IMR-90 (cell line): ENCODE results near the gene AUTS2. TPM values are rescaled to one million over a fixed set of nuclear protein-coding genes. Genes with fewer than 3 reads are reported as not detected.

Experiments
- ATAC-seq: fragments of 200-7000 bp; cut with Tn5 transposase; 2 replicates; pipeline ENCODE4 v1.9.1; 2020; ENCODE audit warnings: low read depth, mild to moderate bottlenecking, moderate library complexity
- BruUV-seq: library from RNA; stranded (reverse); fragments of 400-500 nt; replicated peaks from 2 replicates; lab custom pipeline; 2021; lab: Mats Ljungman, UMichigan
- CTCF ChIA-PET: fragments of 300-600 bp; formaldehyde crosslinking; extraction: SDS; loops from one replicate; lab custom pipeline; 2021; ENCODE audit warnings: antibody characterized with exemption; lab: Yijun Ruan, JAX
- POLR2A ChIA-PET: fragments of 300-600 bp; sonication (Branson Sonifier 250); formaldehyde crosslinking; loops from one replicate; lab custom pipeline; 2022; ENCODE audit warnings: antibody characterized with exemption; ENCODE audit not compliant: unreplicated experiment; lab: Charles Lee
- DNase-seq: peaks from one replicate; pipeline ENCODE4 v3.0.0; 2013
- H2AFZ ChIP-seq: replicated peaks from 2 replicates; pipeline ENCODE3; 2013; ENCODE audit warnings: low read length, mild to moderate bottlenecking; ENCODE audit not compliant: poor library complexity
- H2AK5ac ChIP-seq: 2 replicates; pipeline ENCODE4 v1.6.1; 2013; ENCODE audit warnings: low read depth, low read length, inconsistent platforms
- H2AK9ac ChIP-seq: replicated peaks from 2 replicates; pipeline ENCODE3; 2013; ENCODE audit warnings: mild to moderate bottlenecking, low read depth, low read length, moderate library complexity; ENCODE audit not compliant: poor library complexity
- H2BK120ac ChIP-seq: 2 replicates; pipeline ENCODE4 v1.6.1; 2013; ENCODE audit warnings: low read depth, low read length, inconsistent platforms
- H2BK15ac ChIP-seq: 3 replicates; pipeline ENCODE4 v1.6.1; 2013; ENCODE audit warnings: low read depth, low read length, inconsistent platforms
- H2BK20ac ChIP-seq: 2 replicates; pipeline ENCODE4 v1.6.1; 2013; ENCODE audit warnings: low read depth, mild to moderate bottlenecking, inconsistent platforms, low read length, moderate library complexity
- H2BK5ac ChIP-seq: 2 replicates; pipeline ENCODE4 v1.6.1; 2013; ENCODE audit warnings: mild to moderate bottlenecking, low read depth, low read length, inconsistent platforms; ENCODE audit not compliant: poor library complexity, severe bottlenecking
- H3K14ac ChIP-seq: replicated peaks from 2 replicates; pipeline ENCODE4 v1.6.1; 2013; ENCODE audit warnings: low read depth, low read length, inconsistent platforms
- H3K18ac ChIP-seq: 2 replicates; pipeline ENCODE4 v1.6.1; 2013; ENCODE audit warnings: low read depth, low read length, control low read depth
- H3K23ac ChIP-seq: 2 replicates; pipeline ENCODE4 v1.6.1; 2013; ENCODE audit warnings: low read depth, low read length, inconsistent platforms
- H3K27ac ChIP-seq: 2 replicates; pipeline ENCODE4 v1.5.1; 2013; ENCODE audit warnings: mild to moderate bottlenecking, control low read depth, low read length; ENCODE audit not compliant: insufficient read depth
- H3K27me3 ChIP-seq: 2 replicates; pipeline ENCODE4 v1.6.1; 2013; ENCODE audit warnings: low read length; ENCODE audit not compliant: control insufficient read depth, insufficient read depth
- H3K36me3 ChIP-seq: 2 replicates; pipeline ENCODE4 v1.6.1; 2013; ENCODE audit warnings: low read length, mixed read lengths; ENCODE audit not compliant: control insufficient read depth, insufficient read depth
- H3K4ac ChIP-seq: 2 replicates; pipeline ENCODE4 v1.6.1; 2013; ENCODE audit warnings: low read depth, low read length, inconsistent platforms
- H3K4me1 ChIP-seq: 2 replicates; pipeline ENCODE4 v1.6.1; 2013; ENCODE audit warnings: low read length, mixed read lengths; ENCODE audit not compliant: control insufficient read depth, insufficient read depth
- H3K4me2 ChIP-seq: 2 replicates; pipeline ENCODE4 v1.6.1; 2013; ENCODE audit warnings: low read depth, mild to moderate bottlenecking, control low read depth, low read length, moderate library complexity
- H3K4me3 ChIP-seq: 2 replicates; pipeline ENCODE4 v1.5.1; 2013; ENCODE audit warnings: low read depth, mild to moderate bottlenecking, control low read depth, low read length, moderate library complexity; ENCODE audit not compliant: insufficient read depth
- H3K56ac ChIP-seq: 2 replicates; pipeline ENCODE4 v1.6.1; 2013; ENCODE audit warnings: low read length, inconsistent platforms; ENCODE audit not compliant: insufficient read depth; ENCODE audit errors: extremely low read depth
- H3K79me1 ChIP-seq, 2 experiments: 2 replicates each; pipeline ENCODE4 v1.6.1; 2013; ENCODE audit warnings: low read length in 2 of 2, inconsistent platforms in 1 of 2, low read depth in 1 of 2
- H3K9ac ChIP-seq: 2 replicates; pipeline ENCODE4 v1.6.1; 2013; ENCODE audit warnings: low read depth, low read length, control low read depth
- H3K9me1 ChIP-seq: 2 replicates; pipeline ENCODE4 v1.6.1; 2013; ENCODE audit warnings: low read length, inconsistent platforms; ENCODE audit not compliant: insufficient read depth
- H3K9me3 ChIP-seq: 2 replicates; pipeline ENCODE4 v1.6.1; 2013; ENCODE audit warnings: low read length; ENCODE audit not compliant: control insufficient read depth, insufficient read depth
- H4K20me1 ChIP-seq: 2 replicates; pipeline ENCODE4 v1.6.1; 2013; ENCODE audit warnings: low read length, inconsistent platforms; ENCODE audit not compliant: insufficient read depth
- H4K5ac ChIP-seq: 2 replicates; pipeline ENCODE4 v1.6.1; 2013; ENCODE audit warnings: mild to moderate bottlenecking, low read depth, low read length, control low read depth
- H4K8ac ChIP-seq, 2 experiments: 2 replicates each; pipeline ENCODE4 v1.6.1; 2013; ENCODE audit warnings: low read depth in 2 of 2, low read length in 2 of 2, control low read depth in 1 of 2, inconsistent platforms in 1 of 2
- H4K91ac ChIP-seq: 2 replicates; pipeline ENCODE4 v1.6.1; 2013; ENCODE audit warnings: low read depth, low read length, inconsistent platforms; ENCODE audit not compliant: insufficient read depth
- BHLHE40 ChIP-seq: fragments of 150-350 bp; IDR thresholded peaks from 2 replicates; pipeline ENCODE4 v1.6.1; 2016; ENCODE audit warnings: mild to moderate bottlenecking, low read depth, low read length
- CHD1 ChIP-seq: IDR thresholded peaks from 2 replicates; pipeline ENCODE4 v1.6.1; 2012; ENCODE audit warnings: low read depth, low read length, improper control_type of control experiment
- FOS ChIP-seq: fragments of 150-350 bp; IDR thresholded peaks from 2 replicates; pipeline ENCODE4 v1.6.1; 2016; ENCODE audit warnings: low read depth, low read length
- MAZ ChIP-seq: IDR thresholded peaks from 2 replicates; pipeline ENCODE4 v1.6.1; 2012; ENCODE audit warnings: low read depth, mild to moderate bottlenecking, low read length, improper control_type of control experiment, moderate library complexity, borderline replicate concordance
- MXI1 ChIP-seq: IDR thresholded peaks from 2 replicates; pipeline ENCODE4 v1.6.1; 2012; ENCODE audit warnings: low read depth, mild to moderate bottlenecking, low read length, moderate library complexity, borderline replicate concordance
- NFE2L2 ChIP-seq: fragments of 150-350 bp; IDR thresholded peaks from 2 replicates; pipeline ENCODE4 v1.6.1; 2016; ENCODE audit warnings: low read depth, mild to moderate bottlenecking, low read length
- POLR2A ChIP-seq: IDR thresholded peaks from 2 replicates; pipeline ENCODE4 v1.6.1; 2012; ENCODE audit warnings: mild to moderate bottlenecking, low read depth, low read length
- RAD21 ChIP-seq: IDR thresholded peaks from 2 replicates; pipeline ENCODE4 v1.6.1; 2012; ENCODE audit warnings: low read length, improper control_type of control experiment
- RFX5 ChIP-seq: IDR thresholded peaks from 2 replicates; pipeline ENCODE4 v1.8.0; 2012; ENCODE audit warnings: low read depth, mild to moderate bottlenecking, low read length, moderate library complexity
- SMC3 ChIP-seq: fragments of 150-350 bp; IDR thresholded peaks from 2 replicates; pipeline ENCODE4 v1.6.1; 2016; ENCODE audit warnings: low read depth, mild to moderate bottlenecking, antibody characterized with exemption, low read length, moderate library complexity
- WGBS, 2 experiments: methylation state at CpG; one replicate each; pipeline versions ENCODE4 v1.1.5 to v1.1.7; 2013; ENCODE audit warnings: missing lambda C conversion rate in 2 of 2; ENCODE audit not compliant: insufficient read length in 1 of 2; ENCODE audit errors: extremely low coverage in 2 of 2; 5-methylcytosine and 5-hydroxymethylcytosine counted together
- dilution Hi-C: fragments of 300-500 bp; cut with HindIII; formaldehyde crosslinking; loops from one replicate; pipeline ENCODE4 v1.14.3; 2018; ENCODE audit warnings: low sequenced_read_pairs; ENCODE audit not compliant: unreplicated experiment
- in situ Hi-C: fragments of 300-500 bp; cut with MboI; formaldehyde crosslinking; loops from 3 replicates; pipeline ENCODE4 v1.14.3; 2019; ENCODE audit warnings: low sequenced_read_pairs, inconsistent platforms, mixed read lengths
- intact Hi-C: fragments of 100-400 bp; cut with micrococcal nuclease; formaldehyde crosslinking; loops from 2 replicates; pipeline ENCODE4 v1.10.0; 2022
- polyA plus RNA-seq, 3 experiments: library from polyadenylated mRNA; depleted of rRNA; stranded (reverse); fragments of >200 nt; gene quantifications; 2 replicates each; pipeline ENCODE4 v1.2.3, GENCODE V29; 2012; ENCODE audit warnings: low replicate concordance in 1 of 3
- total RNA-seq: library from RNA; depleted of rRNA; stranded (reverse); fragments of >200 nt; gene quantifications from 2 replicates; pipeline ENCODE4 v1.2.3, GENCODE V29; 2012
- TF ChIP-seq, protein P1 (sequence below): fragments of 150-350 bp; IDR thresholded peaks from 2 replicates; pipeline ENCODE4 v1.6.1; 2016; ENCODE audit warnings: low read depth, mild to moderate bottlenecking, low read length, moderate library complexity, borderline replicate concordance

Gene AUTS2
- total and polyA plus RNA-seq, 2 of the 4 experiments (the other 2 are of a cell fraction) = 0.90 to 3.0 TPM

DNA sequence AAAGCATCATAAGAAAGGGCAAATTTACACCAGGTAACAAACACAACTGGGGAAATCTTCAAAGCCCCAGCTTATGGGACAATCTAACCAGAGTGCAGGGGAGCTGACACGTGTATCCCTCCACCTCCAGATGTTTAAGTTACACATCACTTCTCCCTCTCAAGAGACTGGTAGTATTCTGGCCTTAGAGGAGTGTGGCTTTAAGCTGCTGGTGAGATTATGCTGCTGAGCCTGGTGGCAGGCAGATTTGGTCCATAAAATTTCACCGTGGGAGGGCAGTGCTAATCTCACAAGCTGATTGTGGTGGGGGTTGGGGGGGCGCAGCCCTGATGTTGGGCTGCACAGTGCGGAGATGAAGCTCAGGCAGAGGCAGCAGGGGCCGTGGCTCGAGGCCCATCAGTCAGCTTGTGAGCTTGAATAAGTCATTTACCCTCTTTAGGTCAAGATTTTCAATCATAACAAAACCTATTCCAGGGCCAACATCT lies 1102.7 kb downstream of the AUTS2 start:
- Histone ChIP-seq H3K4me2 (no peak overlapping the region), H4K8ac (no peak overlapping the region), H3K18ac (no peak overlapping the region), H2AK5ac (no peak overlapping the region), H4K20me1 (no peaks in the 10 kb centered on the region), H3K56ac (no peak overlapping the region), H2BK120ac (no peak overlapping the region), H3K36me3 (no peaks in the 10 kb centered on the region), H3K4ac (no peak overlapping the region), H2BK5ac (no peak overlapping the region), H2BK15ac (no peak overlapping the region), H4K91ac (no peak overlapping the region), H3K79me1 (peaks cover 0 to 18% of the 10 kb centered on the region in 2 experiments; a peak in 2 of 4 replicates), H3K14ac (no peak overlapping the region), H3K4me3 (no peak overlapping the region), H2AFZ (no peak overlapping the region), H3K9me3 (no peaks in the 10 kb centered on the region), H3K27ac (no peak overlapping the region), H4K5ac (no peak overlapping the region), H3K27me3 (no peaks in the 10 kb centered on the region), H2BK20ac (no peak overlapping the region), H3K9me1 (no peaks in the 10 kb centered on the region), H3K4me1 (peaks cover 4% of the 10 kb centered on the region), H3K23ac (no peak overlapping the region), H3K9ac (no peak overlapping the region), H2AK9ac (no peak overlapping the region)
- TF ChIP-seq SMC3 (no peak), MAZ (no peak), CHD1 (no peak), NFE2L2 (no peak), RFX5 (no peak), POLR2A (no peak), BHLHE40 (no peak), FOS (no peak), MXI1 (no peak), RAD21 (no peak)
- TF ChIP-seq, protein P1, sequence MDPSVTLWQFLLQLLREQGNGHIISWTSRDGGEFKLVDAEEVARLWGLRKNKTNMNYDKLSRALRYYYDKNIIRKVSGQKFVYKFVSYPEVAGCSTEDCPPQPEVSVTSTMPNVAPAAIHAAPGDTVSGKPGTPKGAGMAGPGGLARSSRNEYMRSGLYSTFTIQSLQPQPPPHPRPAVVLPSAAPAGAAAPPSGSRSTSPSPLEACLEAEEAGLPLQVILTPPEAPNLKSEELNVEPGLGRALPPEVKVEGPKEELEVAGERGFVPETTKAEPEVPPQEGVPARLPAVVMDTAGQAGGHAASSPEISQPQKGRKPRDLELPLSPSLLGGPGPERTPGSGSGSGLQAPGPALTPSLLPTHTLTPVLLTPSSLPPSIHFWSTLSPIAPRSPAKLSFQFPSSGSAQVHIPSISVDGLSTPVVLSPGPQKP = no peak
- intact Hi-C loops (no loop called here), in situ Hi-C loops (no loop called here), dilution Hi-C loops (no loop called here)
- no peak for ATAC-seq
- ChIA-PET CTCF (no interaction called here), POLR2A (no interaction called here)
- DNase-seq = no peak
- no TSS peak for BruUV-seq
- WGBS, 2 experiments = 60% methylated on average over 1 of the region's 6 CpGs; no CpG with 5 or more reads in 1 of the 2 experiments
